HT-29 (cell line): Measurements from ENCODE around the gene RASGRP1. TPM values are rescaled to one million over a fixed set of nuclear protein-coding genes. Genes with fewer than 3 reads are reported as not detected.
"Not testable (repeated sequence)": the region's sequence is repeated elsewhere in the genome, so short reads cannot be mapped to it uniquely, and the experiment has no call there.

Experiments
- DNase-seq: peaks from one replicate; pipeline ENCODE4 v3.0.0-alpha.2; 2015; ENCODE audit warnings: low spot score
- total RNA-seq: library from RNA; depleted of rRNA; stranded (reverse); fragments of >200 nt; shearing (Covaris generic); gene quantifications from 2 replicates; pipeline ENCODE4 v1.2.3, GENCODE V29; 2014; rRNA removed

The RASGRP1 gene
- total RNA-seq = 0.08 and 1.3 TPM in 2 replicates

DNA sequence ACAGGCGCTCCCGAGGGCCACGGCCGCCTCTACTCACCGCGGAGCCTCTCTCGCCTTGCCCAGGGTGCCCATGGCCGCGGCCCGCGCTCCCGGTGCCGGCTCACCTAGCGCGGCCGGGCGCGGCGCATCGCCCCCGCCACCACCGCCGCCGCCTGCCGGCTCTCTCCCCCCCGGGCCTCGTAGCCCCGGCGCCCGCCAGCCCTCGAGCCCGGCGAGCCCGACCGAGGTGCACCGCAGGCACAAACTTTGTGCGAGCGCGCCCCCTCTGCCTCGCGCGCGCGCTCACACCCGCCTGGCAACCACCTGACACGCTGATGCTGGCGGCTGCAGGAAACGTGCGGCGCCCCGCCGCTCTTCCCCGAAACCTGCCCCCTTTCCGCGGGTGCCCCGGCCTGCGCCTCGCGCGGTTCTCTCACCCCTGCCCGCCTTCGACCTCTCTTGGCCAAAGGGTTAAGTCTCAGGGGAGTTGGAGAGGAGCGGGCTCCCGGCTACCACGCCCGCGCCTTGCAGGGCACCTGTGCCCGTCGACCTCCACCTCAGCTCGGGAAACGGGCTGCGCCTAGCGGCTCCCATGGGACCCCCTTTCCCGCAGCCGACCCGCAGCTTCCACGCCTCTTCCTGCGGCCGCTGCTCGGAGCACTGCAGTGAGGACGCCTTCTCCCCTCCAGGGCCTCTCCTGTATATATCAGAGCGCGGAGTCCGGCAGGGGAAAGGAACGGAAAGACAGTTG is at the start of gene RASGRP1:
TSS of gene RASGRP1 (minus strand) at position 258 of the 730 bp plus-strand sequence. CDS start at position 72, 186 bp downstream.
- peak; percentile 36 for DNase-seq

DNA sequence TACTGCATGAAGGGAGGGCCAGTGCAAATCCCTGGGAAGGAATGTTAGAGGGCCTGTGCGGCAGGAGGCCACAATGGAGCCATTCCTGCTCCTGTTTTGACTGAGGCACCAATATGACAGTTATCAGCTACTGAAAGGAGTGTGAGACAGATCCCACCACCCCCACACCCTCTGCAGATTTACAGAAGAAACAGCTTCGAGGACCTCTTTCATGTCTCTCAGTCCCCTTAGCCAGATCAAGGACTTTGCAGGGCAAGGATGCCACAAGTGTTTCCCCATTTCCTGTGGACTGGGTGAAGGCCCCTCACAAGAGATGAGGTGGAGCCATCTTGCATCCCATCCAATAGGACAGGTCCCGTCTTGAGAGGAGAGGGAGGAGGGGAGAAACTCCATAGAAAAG is 48.5 kb upstream of the RASGRP1 start:
- DNase-seq = no peak

DNA sequence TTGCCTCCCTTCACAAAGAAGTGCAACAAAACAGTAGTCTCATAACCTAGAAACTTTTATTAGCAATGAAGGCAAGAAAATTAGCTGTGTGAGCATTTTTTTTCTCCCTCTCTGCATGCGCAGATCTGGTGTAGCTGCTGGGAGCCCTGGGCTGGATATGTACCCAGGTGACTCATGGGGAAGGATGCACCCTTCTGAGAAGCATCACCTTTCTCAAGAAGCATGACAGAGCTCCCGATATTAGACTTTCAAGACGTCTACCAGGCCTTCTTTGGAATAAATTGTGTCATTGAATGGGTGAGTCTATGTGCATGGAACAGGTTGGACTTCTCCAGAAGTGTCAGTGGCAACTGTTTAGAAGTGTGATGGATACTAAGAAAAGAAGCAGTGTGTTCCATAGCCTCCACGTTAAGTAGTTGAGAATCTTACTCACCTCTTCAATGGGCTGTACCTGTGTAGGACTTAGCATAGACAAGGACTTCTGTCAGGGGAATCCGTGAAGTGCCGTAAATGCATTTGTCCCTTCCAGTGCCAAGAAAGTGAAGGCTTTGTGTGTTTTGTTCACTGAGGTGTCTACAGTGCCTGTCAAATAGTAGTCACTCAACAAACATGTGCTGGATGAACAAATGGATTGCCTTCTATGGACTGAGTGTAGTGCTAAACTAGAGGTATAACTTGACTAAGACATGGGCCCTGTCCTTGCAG is 47.7 kb upstream of the RASGRP1 start:
- no peak for DNase-seq

DNA sequence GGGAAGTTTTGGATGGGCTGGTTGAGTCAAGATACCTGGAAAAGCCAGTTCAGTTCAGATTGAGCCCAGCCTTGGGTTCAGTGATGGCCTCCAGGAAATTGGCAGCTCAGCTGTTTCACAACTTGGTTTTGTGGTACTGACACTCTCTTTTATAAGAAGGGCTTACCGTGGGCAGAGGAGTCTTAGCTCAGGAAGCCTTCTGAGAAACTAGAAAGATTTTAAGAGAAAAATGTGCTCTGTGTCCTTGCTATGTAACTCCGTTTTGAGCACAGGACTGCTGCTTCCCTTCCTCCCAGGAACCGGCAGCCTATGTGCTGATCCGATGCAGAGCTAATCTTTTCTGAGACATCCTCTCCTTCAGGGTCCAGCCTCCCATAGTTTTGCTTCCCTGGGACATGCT is 46.6 kb upstream of the RASGRP1 start:
- no peak for DNase-seq

DNA sequence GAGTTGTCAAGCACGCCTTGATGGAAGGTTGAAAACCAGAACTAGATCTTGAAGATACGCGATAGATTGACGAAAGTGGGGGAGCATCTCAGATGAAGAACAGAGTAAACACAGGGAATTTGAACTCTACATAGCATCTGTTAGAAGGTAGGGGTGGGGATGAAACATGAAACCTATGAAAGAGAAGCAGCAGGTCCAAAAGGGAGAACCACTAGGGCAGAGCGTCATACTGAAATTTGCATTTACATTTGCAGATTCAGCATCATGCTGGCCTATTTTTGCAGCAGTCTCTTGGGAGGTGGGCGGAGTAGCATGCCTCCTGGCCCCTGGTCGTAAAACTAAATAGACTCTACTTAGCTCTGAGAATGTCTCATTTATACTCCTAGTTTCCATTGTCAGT is 46.1 kb upstream of the RASGRP1 start:
- DNase-seq = no peak

DNA sequence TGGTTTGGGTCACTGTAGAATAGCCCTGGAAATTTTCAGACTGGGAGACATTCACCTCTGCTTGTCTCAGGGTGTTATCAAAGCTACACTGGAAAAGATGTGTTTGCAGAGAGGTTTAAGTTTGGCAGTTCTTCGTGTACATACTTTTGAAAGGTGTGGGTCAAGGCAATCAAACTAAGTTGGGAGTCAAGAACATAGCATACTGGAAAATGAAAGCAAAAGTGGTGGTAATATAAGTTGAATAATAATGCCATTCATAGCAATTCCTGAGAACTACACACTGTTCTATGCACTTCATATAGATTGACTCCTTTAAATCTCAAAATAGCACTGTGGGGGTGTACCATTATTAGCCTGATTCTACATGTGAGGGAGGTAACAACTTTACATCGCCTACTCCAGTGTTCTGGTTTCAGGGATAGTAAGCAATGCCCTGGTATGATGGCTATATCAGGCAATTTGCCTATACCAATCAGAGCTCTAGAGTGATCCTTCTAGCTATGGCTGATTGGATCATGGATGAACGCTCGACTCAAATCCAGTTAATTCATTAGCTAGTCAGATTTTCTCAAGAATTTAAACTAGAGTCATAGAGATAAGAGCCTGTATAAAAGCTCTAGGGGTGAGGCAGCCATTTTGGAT is 44.6 kb upstream of the RASGRP1 start:
- no peak for DNase-seq

DNA sequence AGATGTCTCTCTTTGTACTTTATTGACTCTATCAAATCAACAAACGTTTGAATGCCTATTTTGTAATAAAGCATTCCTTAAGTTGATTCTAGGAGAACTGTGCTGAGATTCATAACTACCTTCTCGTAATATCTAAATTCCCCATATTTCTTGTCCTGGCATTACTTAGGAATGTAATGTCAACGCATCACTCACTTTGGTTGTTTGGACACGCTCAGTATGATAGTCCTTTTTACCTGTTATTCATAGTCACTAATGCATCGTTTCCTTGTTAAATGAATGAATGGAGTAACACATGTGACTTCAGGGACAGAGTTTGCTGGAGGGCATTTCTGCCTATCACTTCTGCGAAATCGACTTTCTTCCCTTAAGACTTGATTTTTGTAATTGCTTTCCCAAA is 44.1 kb upstream of the RASGRP1 start:
- DNase-seq = no peak

DNA sequence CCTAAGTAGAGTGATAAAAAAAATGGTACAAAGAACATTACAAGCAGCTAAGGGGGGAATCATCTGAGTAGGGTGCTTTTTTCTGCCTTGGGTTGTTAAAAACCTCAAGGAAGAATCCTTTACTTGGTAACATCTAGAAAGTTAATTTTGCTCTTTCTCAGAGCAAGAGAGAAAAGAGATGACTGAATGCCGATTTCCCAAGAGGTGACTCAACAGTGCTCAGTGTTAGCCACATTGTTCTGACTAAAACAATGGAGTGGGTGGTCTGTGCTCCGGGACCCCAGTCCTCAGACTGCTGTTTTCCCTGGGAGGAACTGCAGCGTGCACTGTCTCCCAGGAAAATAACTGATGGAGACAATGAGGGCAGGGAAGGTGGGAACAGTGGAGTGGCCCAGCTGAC is 41.1 kb upstream of the RASGRP1 start:
- DNase-seq = no peak

DNA sequence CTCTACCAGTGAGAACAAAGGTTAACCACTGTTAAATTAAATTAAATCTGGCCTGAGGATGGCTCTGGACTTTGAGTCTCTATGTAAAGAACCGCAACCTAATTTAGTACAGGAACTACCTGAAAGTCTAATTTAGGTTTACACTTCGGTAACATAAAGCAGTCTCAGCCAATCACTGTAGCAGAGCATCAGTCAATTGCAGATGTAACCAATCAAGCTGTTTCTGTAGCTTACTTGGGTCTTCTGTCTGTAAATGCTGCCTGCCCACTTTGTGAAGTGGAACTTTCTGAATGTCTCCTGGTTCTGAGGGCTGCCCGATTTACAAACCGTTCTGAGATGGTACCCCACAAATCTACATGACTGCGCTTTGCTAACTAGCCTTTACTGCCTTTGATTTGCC is 39.1 kb upstream of the RASGRP1 start:
- no peak for DNase-seq

DNA sequence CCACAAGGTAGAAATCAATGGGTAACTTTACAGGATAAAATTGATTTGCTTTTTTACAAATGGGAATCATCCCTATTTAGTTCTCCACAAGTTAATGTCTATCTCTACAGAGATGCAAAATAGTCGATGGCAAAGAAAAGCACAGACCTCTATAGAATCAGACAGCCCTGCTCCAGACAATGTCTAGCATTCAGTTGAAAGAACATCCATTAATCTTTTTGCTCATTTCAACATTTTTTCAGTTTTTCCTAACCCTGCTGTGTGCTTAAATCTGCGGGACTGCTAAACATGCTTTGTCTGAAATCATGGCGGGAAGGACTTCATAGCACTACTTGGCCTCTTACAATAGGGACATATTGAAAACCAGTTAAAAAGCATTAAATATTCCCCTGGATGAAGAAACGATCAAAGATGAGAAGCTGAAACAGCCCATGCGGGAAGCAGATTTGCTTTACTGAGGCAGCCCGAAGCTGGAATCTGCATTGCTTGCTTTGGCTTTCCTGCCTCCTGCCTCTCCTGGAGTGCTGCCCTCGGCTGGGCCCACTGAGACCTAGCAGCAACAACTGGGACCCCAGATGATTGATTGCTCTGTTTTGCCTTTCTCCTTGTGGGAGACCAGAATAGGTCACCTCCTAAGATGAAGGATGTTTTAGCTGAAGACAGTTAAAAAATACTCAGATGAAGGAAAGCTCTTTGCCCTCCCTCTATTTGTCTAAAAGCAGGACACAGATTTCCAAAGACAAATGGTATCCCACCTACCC is 38.5 kb upstream of the RASGRP1 start:
- DNase-seq = no peak

DNA sequence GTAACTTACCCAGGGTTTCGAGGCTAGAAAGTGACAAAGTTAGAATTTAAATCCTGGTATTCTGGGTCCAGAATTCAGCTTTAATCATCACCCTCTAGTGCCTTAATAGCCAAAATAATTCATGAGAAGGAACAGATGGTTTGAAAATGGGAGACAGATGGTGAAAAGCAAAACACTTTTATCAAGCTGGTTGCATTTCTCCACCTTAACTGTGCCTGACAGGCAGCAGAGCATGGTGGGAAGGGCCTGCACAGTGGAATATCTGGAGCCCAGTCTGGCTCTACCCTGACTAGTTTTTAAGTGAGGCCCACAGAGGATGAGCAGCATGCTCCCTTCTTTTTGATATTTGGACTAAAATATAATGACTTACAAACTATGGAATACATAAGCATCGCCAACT is 35.6 kb upstream of the RASGRP1 start:
- no peak for DNase-seq

DNA sequence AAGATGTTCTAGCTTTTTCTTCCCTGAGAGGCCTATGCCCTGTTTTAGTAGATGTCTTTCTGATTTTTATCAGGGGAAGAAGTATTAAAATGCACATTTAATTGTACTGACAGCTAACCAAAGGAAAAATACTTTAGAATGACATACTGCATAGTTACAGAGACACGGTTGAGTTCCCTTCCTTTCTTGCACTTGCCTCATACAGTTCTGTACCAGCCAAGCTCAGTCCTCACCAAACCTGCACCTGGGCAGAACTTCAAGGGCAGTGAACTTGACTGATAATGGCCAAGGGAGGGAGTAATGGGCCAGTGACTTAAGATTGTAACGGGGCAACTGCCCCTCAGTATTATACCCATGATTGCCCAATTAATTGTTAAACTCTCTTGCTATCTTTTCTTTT is 34.1 kb upstream of the RASGRP1 start:
- DNase-seq = no peak

DNA sequence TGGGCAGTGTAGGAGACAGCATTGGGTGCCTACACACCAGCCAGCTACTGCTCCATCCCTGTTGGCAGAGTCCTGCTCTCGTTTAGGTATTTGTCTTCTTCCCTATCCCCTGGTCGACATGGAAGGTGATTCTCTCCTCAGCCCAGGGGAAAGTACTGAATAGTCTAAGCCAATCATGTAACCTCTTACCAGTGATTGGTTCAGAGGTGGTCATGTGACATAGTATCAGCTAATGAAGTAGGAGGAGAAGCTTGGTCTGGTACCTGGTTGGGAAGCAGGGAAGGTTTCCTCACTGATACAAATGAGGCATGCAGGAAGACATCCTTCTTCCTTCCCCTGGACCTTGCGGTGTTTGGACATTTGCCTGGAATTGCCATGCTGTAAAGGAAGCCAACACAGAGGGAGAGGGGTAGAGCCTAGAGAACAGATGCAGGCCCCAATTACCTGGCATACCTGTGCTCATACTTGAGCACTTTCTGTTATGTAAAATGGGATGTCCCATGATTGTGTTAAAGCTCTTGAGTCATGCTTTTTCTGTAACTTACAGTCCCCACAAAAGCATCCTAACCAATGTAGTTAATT is 32.7 kb upstream of the RASGRP1 start:
- DNase-seq = no peak

DNA sequence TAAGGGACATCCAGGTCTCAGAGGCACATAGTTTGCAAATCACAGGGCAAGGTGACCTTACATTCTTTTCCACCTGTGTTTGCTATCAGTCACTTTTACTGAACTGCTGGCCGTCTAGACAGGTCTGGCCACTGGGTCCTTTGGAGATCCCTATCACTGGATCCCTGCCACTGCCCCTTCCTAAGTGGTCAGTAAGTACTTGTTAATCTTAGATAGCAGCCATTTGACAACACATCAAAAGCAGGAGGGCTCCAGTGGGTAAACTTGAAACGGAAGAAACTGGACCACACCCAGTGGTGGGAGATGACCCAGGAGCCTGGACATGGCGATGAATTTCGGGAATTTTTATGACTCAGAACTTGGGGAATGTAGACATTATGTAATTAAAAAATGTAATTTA is 28.9 kb upstream of the RASGRP1 start:
- DNase-seq = no peak

DNA sequence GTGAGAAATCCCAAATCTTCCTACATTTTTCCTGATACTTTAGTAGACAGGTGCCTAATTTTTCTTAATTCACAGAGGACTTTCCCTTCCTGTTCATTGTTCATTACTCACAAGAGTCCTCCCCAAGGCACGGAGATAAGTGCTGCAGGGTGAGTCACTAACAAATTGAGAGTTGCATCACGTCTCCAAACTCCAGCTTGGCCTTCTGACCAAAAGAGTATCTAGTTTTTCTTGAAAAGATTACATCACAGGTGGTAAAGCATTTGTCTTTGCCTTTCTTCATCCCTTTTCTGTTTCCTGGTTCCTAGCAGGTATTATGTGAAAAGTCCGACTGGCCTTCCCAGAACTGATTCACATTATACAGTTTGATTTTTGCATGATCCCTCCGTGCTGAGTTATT is 24.9 kb upstream of the RASGRP1 start:
- no peak for DNase-seq

DNA sequence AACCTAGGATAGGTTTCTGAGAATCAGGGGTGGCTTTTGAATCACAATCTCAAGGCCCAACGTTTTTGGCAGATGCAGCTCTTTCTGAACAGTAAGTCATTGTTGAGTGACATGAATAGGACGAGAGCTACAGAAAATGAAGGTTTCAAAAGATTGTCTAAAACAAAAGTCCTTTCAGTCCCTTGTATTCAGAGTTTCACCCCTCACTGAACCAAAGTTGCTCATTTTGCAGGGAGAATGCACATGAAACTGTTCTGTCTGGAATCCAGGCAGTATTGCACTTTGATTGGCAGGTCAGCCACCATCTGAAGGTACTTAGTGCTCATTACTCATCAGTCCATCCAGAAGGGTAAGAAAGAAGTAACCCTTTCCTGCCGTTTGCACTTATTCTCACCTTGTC is 24.1 kb upstream of the RASGRP1 start:
- no peak for DNase-seq

DNA sequence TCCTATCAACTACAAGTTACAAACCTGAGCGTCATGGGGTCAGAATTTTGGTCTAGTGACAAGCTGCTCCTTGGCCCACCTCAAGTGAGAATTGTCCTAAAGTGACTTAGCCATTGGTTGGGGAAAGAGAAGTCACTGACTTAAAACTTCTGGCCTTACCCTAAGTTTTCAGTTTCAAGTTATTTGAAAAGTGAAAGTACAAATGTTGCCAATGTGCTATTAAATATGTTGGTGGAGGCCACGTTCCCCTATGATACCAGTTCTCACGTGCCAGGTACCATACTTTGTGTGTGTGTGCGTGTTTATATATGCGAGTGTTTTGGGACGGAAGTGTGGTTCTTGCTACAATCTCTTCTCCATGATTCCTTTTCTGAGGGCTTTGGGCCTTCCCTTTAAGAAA is 22.6 kb upstream of the RASGRP1 start:
- no peak for DNase-seq

DNA sequence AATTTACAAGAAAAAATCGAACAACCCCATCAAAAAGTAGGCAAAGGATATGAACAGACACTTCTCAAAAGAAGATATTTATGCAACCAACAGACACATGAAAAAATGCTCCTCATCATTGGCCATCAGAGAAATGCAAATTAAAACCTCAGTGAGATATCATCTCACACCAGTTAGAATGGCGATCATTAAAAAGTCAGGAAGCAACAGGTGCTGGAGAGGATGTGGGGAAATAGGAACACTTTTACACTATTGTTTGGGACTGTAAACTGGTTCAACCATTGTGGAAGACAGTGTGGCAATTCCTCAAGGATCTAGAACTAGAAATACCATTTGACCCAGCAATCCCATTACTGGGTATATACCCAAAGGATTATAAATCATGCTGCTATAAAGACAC is 21.4 kb upstream of the RASGRP1 start:
- not testable (repeated sequence) for DNase-seq

DNA sequence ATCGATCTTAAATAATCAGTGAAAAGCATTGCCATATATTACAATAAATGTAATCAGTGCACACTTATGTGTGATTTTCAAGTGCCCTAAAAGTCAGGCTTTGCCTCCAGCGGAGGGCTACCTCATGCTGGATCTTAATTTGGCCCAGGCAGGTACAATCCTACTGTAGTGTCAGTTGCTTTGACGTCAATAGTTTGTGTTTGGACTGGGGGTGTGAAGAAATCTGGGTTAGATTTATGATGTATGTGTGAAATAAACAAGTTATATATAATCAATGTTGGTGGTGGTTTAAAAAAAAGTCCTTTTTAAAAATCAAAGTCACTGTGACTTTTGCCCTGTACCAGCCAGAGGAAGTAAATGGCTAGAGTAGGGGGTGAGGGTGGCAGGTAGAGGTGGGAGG is 14.0 kb upstream of the RASGRP1 start:
- no peak for DNase-seq

DNA sequence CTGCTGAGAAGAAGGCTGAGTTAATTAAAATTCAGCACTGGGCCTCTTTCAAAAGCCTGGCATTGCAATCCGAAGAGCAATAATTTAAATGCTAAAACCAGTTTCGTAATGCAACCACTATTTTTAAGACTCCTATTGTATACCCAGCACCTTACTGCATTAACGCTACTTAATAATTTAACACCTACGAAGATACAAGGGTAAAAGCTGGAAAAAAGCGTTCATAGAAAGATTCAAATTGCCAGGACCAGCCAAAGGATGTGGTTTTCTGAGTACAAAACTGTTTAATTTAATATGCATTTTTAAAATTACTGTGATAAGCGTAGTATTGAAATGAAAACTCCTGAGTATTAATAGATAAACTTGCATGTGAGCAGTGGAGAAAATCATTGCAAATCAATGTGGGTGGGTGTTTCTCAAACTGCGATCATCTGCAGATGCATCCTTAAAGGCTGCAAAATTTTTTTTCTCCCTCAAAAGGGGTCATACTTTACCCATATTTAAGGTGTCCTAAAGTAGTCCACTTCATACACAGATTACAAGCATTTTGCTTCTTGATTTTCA is 12.9 kb upstream of the RASGRP1 start:
- DNase-seq = no peak

DNA sequence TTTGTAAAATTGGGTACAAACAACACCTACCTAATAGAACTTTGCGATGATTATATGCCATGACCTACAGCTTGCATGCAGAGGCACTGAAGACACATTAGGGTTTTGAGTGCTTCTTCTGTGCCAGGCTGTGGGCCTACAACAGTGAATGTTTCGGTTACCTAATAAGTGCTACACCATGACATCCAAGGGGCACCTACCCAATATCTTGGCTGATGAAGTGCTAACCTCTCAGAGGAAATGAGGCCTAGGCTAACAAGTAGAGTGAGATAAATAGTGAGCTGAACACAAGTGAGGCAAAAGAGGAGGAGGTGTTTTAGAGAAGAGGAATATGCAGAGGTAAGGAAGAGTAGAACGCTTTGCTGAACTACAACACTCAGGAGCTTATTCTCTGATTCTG is 12.2 kb upstream of the RASGRP1 start:
- DNase-seq = no peak
